GM23248 (cell line): ENCODE results near the gene TUBA3C.

Source experiments
- EZH2 ChIP-seq: fragments of 200-600 bp; sonication (generic); IDR thresholded peaks from 2 replicates; pipeline ENCODE4 v1.6.1; 2018; ENCODE audit warnings: antibody characterized with exemption, mild to moderate bottlenecking; ENCODE audit not compliant: insufficient read depth, poor library complexity, severe bottlenecking
- EZH2phosphoT487 ChIP-seq: fragments of 200-600 bp; sonication (generic); IDR thresholded peaks from 2 replicates; pipeline ENCODE4 v1.6.1; 2018; ENCODE audit warnings: antibody characterized with exemption, moderate library complexity, mild to moderate bottlenecking, low read depth; ENCODE audit not compliant: insufficient read depth

DNA sequence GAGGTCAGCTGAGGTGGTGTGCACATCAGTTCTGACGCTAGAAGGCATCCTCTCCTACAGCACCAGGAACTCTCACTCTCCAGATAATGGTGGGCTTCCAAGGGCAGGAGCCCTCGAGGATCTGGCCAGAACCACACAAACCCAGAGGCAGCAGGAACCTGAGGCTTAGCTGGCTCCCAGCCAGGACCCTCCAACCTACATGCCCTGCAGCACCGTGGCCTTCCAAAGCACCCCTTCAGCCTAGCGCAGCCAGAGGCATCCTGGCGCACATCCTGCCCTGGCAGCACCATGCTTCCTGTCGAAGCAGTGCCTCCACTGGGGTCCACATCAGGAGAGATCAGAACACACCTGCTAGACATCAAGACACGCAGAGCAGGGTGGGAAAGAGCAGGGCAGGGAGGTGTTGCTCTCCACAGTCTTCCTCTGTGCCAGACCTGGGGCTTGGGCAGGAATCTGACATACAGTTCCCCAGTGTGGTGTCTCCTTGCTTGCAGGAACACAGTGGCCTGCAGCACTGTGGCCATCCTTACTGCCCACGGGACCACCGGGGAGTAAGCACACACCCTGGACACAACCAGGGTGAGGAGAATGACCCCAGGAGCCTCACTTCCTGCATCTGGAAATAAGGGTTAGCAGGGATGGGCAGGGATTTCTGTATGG lies 21.7 kb downstream of the TUBA3C start:
- TF ChIP-seq EZH2 (no peak), EZH2phosphoT487 (no peak)
